GM12878 (cell line): ENCODE results near the gene SFTPB. TPM values are rescaled to one million over a fixed set of nuclear protein-coding genes. Genes with fewer than 3 reads are reported as not detected.

ENCODE experiments used
- ATAC-seq: fragments of 200-7000 bp; cut with Tn5 transposase; 3 replicates; pipeline ENCODE4 v1.9.1; 2020; ENCODE audit warnings: mild to moderate bottlenecking, moderate library complexity
- BruUV-seq: library from RNA; stranded (reverse); fragments of 400-500 nt; replicated peaks from 2 replicates; lab custom pipeline; 2021; lab: Mats Ljungman, UMichigan
- CTCF ChIA-PET: fragments of 300-600 bp; sonication (Branson Sonifier 250); formaldehyde crosslinking; extraction: SDS; loops from one replicate; lab custom pipeline; 2021; ENCODE audit warnings: inconsistent platforms; lab: Yijun Ruan, JAX
- POLR2A ChIA-PET: fragments of 350-600 bp; formaldehyde crosslinking; extraction: SDS; loops from one replicate; lab custom pipeline; 2021; ENCODE audit warnings: inconsistent platforms; lab: Charles Lee
- RAD21 ChIA-PET: fragments of 300-600 bp; sonication (Branson Sonifier 250); formaldehyde crosslinking; loops from one replicate; lab custom pipeline; 2023; ENCODE audit warnings: antibody characterized with exemption; ENCODE audit not compliant: unreplicated experiment; lab: Charles Lee
- SMC1A ChIA-PET: fragments of 300-600 bp; sonication (Branson Sonifier 250); formaldehyde crosslinking; loops from one replicate; lab custom pipeline; 2023; ENCODE audit not compliant: unreplicated experiment, uncharacterized antibody; lab: Charles Lee
- DNase-seq: peaks from one replicate; pipeline ENCODE4 v3.0.0-alpha.2; 2011; ENCODE audit warnings: low read depth, low spot score
- FAIRE-seq: peaks from 3 replicates; lab custom pipeline; 2011; peaks lifted over from hg19 to GRCh38; lab: Jason Lieb, UNC
- H2AFZ ChIP-seq: 2 replicates; pipeline ENCODE4 v1.6.0; 2011; ENCODE audit warnings: low read depth, low read length, control low read depth; ENCODE audit not compliant: control insufficient read depth
- H3K27ac ChIP-seq: 2 replicates; pipeline ENCODE4 v1.5.1; 2011; ENCODE audit warnings: control low read depth; ENCODE audit not compliant: control insufficient read depth, insufficient read depth
- H3K27me3 ChIP-seq, 2 experiments: replicated peaks in 1 of 2; 2 replicates each; pipeline versions ENCODE4 v1.6.0 to v1.6.1; 2011; ENCODE audit warnings: low read length in 1 of 2; ENCODE audit not compliant: control insufficient read depth in 2 of 2, insufficient read depth in 2 of 2
- H3K36me3 ChIP-seq, 2 experiments: 2 replicates each; pipeline ENCODE4 v1.5.1; 2011; ENCODE audit warnings: low read length in 1 of 2; ENCODE audit not compliant: control insufficient read depth in 2 of 2, insufficient read depth in 2 of 2
- H3K4me1 ChIP-seq: 2 replicates; pipeline ENCODE4 v1.6.1; 2011; ENCODE audit warnings: mild to moderate bottlenecking, low read length, moderate library complexity, mixed read lengths; ENCODE audit not compliant: control insufficient read depth, insufficient read depth
- H3K4me2 ChIP-seq: 2 replicates; pipeline ENCODE4 v1.6.0; 2011; ENCODE audit warnings: control low read depth; ENCODE audit not compliant: control insufficient read depth, insufficient read depth
- H3K4me3 ChIP-seq: fragments of 200-600 bp; sonication (generic); 2 replicates; pipeline ENCODE4 v1.5.1; 2016
- H3K79me2 ChIP-seq: 2 replicates; pipeline ENCODE4 v1.6.0; 2011; ENCODE audit warnings: low read length; ENCODE audit not compliant: control insufficient read depth, insufficient read depth
- H3K9ac ChIP-seq: 2 replicates; pipeline ENCODE4 v1.8.0; 2011; ENCODE audit warnings: low read length, control low read depth, mixed read lengths; ENCODE audit not compliant: control insufficient read depth, insufficient read depth
- H3K9me3 ChIP-seq: replicated peaks from 3 replicates; pipeline ENCODE4 v1.5.1; 2011; ENCODE audit warnings: mild to moderate bottlenecking, low read length; ENCODE audit not compliant: control insufficient read depth, insufficient read depth
- H4K20me1 ChIP-seq: 2 replicates; pipeline ENCODE4 v1.6.0; 2011; ENCODE audit not compliant: control insufficient read depth, insufficient read depth
- BMI1 ChIP-seq: fragments of 450-650 bp; IDR thresholded peaks from 2 replicates; pipeline ENCODE4 v1.6.1; 2016; ENCODE audit warnings: mild to moderate bottlenecking, moderate library complexity, borderline replicate concordance
- CHD2 ChIP-seq: IDR thresholded peaks from 2 replicates; pipeline ENCODE4 v1.6.1; 2011; ENCODE audit warnings: low read depth, low read length, improper control_type of control experiment, borderline replicate concordance
- ESRRA ChIP-seq: IDR thresholded peaks from 2 replicates; pipeline ENCODE4 v1.6.1; 2012; ENCODE audit warnings: mild to moderate bottlenecking, low read length, improper control_type of control experiment
- ETV6 ChIP-seq, 2 experiments: fragments of 450-650 bp in 1 of 2; IDR thresholded peaks in 1 of 2; conservative IDR thresholded peaks in 1 of 2; 2 replicates each; pipeline ENCODE4 v1.6.1; 2014; ENCODE audit warnings: antibody characterized with exemption in 1 of 2, borderline replicate concordance in 1 of 2, low read depth in 1 of 2, mild to moderate bottlenecking in 1 of 2, moderate library complexity in 1 of 2
- EZH2 ChIP-seq: IDR thresholded peaks from 2 replicates; pipeline ENCODE4 v1.6.1; 2012; ENCODE audit warnings: low read depth, mild to moderate bottlenecking, control low read depth, inconsistent platforms, low read length, borderline replicate concordance; ENCODE audit not compliant: control insufficient read depth
- GATAD2B ChIP-seq: fragments of 450-650 bp; conservative IDR thresholded peaks from 2 replicates; pipeline ENCODE4 v1.6.1; 2017; ENCODE audit warnings: low read depth, mild to moderate bottlenecking, moderate library complexity
- NBN ChIP-seq: fragments of 450-650 bp; IDR thresholded peaks from 2 replicates; pipeline ENCODE4 v1.6.1; 2016
- NRF1 ChIP-seq: conservative IDR thresholded peaks from 2 replicates; pipeline ENCODE4 v1.6.1; 2011; ENCODE audit warnings: mild to moderate bottlenecking, low read depth, low read length, improper control_type of control experiment
- RBBP5 ChIP-seq: fragments of 200-600 bp; sonication (generic); conservative IDR thresholded peaks from 2 replicates; pipeline ENCODE4 v1.6.1; 2016
- SPI1 ChIP-seq: IDR thresholded peaks from 2 replicates; pipeline ENCODE4 v1.6.1; 2011; ENCODE audit warnings: low read depth, mild to moderate bottlenecking, low read length, moderate library complexity, borderline replicate concordance; ENCODE audit not compliant: insufficient read depth
- SUZ12 ChIP-seq: fragments of 200-600 bp; sonication (generic); IDR thresholded peaks from one replicate; pipeline ENCODE4 v1.6.1; 2018; ENCODE audit warnings: antibody characterized with exemption, mild to moderate bottlenecking; ENCODE audit not compliant: unreplicated experiment
- TAF1 ChIP-seq: IDR thresholded peaks from 2 replicates; pipeline ENCODE4 v1.6.1; 2011; ENCODE audit warnings: mild to moderate bottlenecking, low read depth, low read length, borderline replicate concordance
- ZNF384 ChIP-seq: IDR thresholded peaks from 2 replicates; pipeline ENCODE4 v1.6.1; 2012; ENCODE audit warnings: low read depth, mild to moderate bottlenecking, low read length, improper control_type of control experiment, borderline replicate concordance
- WGBS: methylation state at CpG from one replicate; pipeline ENCODE4 v1.1.6; 2016; ENCODE audit warnings: low lambda C conversion rate; ENCODE audit not compliant: insufficient replicate concordance, insufficient coverage; ENCODE audit errors: missing lambda C conversion rate; 5-methylcytosine and 5-hydroxymethylcytosine counted together
- in situ Hi-C: fragments of 300-500 bp; cut with MboI; formaldehyde crosslinking; loops from 9 replicates; pipeline ENCODE4 v1.14.3; 2018; ENCODE audit warnings: mixed read lengths
- intact Hi-C: fragments of 100-400 bp; cut with micrococcal nuclease; formaldehyde crosslinking; loops from one replicate; pipeline ENCODE4 v1.14.2; 2022; ENCODE audit not compliant: unreplicated experiment
- polyA plus RNA-seq, 11 experiments: library from polyadenylated mRNA; depleted of rRNA in 4 of 11; unstranded in 6 of 11; stranded (reverse) in 5 of 11; fragments of >200 nt; fragmentation: Nextera tagmentation in 4 of 11; fragmentation: Illumina TruSeq in 1 of 11; extraction: Ambion mirVana in 4 of 11; extraction: Trizol in 1 of 11; gene quantifications; 1 replicate in 1 of 11; 2 replicates in 10 of 11; pipeline versions ENCODE4 v1.2.1 to v1.2.3, GENCODE V29; 2011 to 2016; ENCODE audit warnings: inconsistent platforms in 2 of 11, missing spikeins in 2 of 11, low read depth in 1 of 11
- total RNA-seq, 4 experiments: library from RNA; depleted of rRNA in 3 of 4; stranded (reverse); fragments of >200 nt in 3 of 4; fragmentation: Illumina TruSeq in 1 of 4; extraction: Trizol in 1 of 4; gene quantifications; 2 replicates each; pipeline versions ENCODE4 v1.2.1 to v1.2.3, GENCODE V29; 2013 to 2021
- TF ChIP-seq, protein P1 (sequence below), 3 experiments: IDR thresholded peaks in 2 of 3; conservative IDR thresholded peaks in 1 of 3; 2 replicates each; pipeline ENCODE4 v1.5.1; 2011; ENCODE audit warnings: low read depth in 3 of 3, low read length in 3 of 3, mild to moderate bottlenecking in 3 of 3, control low read depth in 2 of 3, moderate library complexity in 2 of 3, inconsistent platforms in 1 of 3, mixed read lengths in 1 of 3; ENCODE audit not compliant: control insufficient read depth in 2 of 3, insufficient read depth in 1 of 3; ENCODE audit errors: extremely low read depth in 1 of 3

Gene SFTPB
- total and polyA plus RNA-seq, 10 of the 15 experiments (the other 5 are each of a cell fraction or from before 2014, with no cell fraction given), result 0.02 to 5.3 TPM; not detected in 8

DNA sequence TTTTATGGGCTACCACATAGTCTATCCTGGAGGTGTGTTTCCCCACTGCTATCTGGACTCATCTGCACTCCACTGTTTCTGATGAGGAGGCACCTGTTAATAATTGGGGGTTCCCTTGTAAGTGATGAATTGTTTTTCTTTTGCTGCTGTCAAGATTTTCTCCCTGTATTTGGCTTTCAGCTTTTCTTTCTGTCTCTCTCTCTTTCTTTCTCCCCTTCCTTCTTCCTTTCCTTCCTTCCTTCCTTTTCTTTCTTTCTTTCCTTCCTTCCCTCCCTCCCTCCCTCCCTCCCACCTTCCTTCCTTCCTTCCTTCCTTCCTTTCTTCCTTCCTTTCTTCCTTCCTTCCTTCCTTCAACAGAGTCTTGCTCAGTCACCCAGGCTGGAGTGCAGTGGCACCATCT is 35.3 kb upstream of the SFTPB start:
- no peak overlapping the region for H3K4me2 ChIP-seq
- H4K20me1 ChIP-seq, result no peaks in the 10 kb centered on the region
- no TSS peak for BruUV-seq
- RAD21 ChIA-PET, result interaction anchor here (1.0 to 1.1 kb wide), 2 partner anchors 25 to 42 kb away, joined by 3 to 4 read pairs; no protein-coding TSS in a partner anchor
- FAIRE-seq (no peak), DNase-seq (no peak), ATAC-seq (no peak)
- in situ Hi-C loops, result no loop called here
- H3K4me3 ChIP-seq, result no peak overlapping the region
- peaks cover 21% of the 10 kb centered on the region for H3K4me1 ChIP-seq
- no peak overlapping the region for H2AFZ ChIP-seq
- intact Hi-C loops, result no loop called here
- CTCF ChIA-PET, result interaction anchor here (1.2 to 10.2 kb wide), 5 partner anchors 9 to 66 kb away, joined by 3 to 194 read pairs (median 5); no protein-coding TSS in a partner anchor
- no peaks in the 10 kb centered on the region for H3K9me3 ChIP-seq
- POLR2A ChIA-PET, result interaction anchor here (1.2 kb wide), 1 partner anchor 8 kb away, joined by 3 read pairs; no protein-coding TSS in a partner anchor
- no peak overlapping the region for H3K27ac ChIP-seq
- SMC1A ChIA-PET, result interaction anchor here (0.6 to 9.8 kb wide), 12 partner anchors 17 to 403 kb away, joined by 3 to 75 read pairs (median 4); partner anchors contain the start of genes POLR1A and PTCD3
- no peaks in the 10 kb centered on the region for H3K27me3 ChIP-seq
- H3K36me3 ChIP-seq, result no peaks in the 10 kb centered on the region
- H3K9ac ChIP-seq, result no peak overlapping the region
- TF ChIP-seq GATAD2B (no peak), ETV6 (conservative IDR thresholded peaks at IDR 0.05 in 1 of 2, IDR thresholded peaks at IDR 0.05 in 1 of 2; ENCODE audit: borderline replicate concordance in 1 of 2, low read depth in 1 of 2) (0 out of 4 replicates have a peak, but pooled peaks of 1 of the 2 experiments have one; percentile 17)
- no peaks in the 10 kb centered on the region for H3K79me2 ChIP-seq

DNA sequence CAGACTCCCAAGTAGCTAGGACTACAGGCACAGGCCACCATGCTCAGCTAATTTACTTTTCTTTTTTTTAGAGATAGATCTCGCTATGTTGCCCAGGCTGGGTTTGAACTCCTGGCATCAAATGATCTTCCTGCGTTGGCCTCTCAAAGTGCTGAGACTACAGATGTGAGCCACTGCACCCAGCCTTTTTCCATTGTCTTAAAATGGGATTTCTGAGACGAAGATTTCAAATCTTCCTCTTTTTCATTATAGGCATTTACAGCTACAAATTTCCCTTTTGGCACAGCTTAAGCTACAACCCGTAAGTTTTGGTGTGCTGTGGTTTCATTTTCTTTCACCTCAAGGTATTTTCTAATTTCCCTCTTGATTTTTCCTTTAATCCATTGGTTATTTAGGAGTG is 34.8 kb upstream of the SFTPB start:
- in situ Hi-C loops, result no loop called here
- POLR2A ChIA-PET, result interaction anchor here (0.6 to 1.2 kb wide), 3 partner anchors 9 to 170 kb away, joined by 3 to 5 read pairs (median 3); no protein-coding TSS in a partner anchor
- TF ChIP-seq RBBP5, result no peak
- no peak for TF ChIP-seq BMI1
- no peak for TF ChIP-seq NRF1
- no peak for TF ChIP-seq CHD2
- no peak for TF ChIP-seq ZNF384
- TF ChIP-seq NBN, result no peak
- TF ChIP-seq, protein P1, sequence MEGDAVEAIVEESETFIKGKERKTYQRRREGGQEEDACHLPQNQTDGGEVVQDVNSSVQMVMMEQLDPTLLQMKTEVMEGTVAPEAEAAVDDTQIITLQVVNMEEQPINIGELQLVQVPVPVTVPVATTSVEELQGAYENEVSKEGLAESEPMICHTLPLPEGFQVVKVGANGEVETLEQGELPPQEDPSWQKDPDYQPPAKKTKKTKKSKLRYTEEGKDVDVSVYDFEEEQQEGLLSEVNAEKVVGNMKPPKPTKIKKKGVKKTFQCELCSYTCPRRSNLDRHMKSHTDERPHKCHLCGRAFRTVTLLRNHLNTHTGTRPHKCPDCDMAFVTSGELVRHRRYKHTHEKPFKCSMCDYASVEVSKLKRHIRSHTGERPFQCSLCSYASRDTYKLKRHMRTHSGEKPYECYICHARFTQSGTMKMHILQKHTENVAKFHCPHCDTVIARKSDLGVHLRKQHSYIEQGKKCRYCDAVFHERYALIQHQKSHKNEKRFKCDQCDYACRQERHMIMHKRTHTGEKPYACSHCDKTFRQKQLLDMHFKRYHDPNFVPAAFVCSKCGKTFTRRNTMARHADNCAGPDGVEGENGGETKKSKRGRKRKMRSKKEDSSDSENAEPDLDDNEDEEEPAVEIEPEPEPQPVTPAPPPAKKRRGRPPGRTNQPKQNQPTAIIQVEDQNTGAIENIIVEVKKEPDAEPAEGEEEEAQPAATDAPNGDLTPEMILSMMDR (IDR thresholded peaks at IDR 0.05 in 2 of 3, conservative IDR thresholded peaks at IDR 0.05 in 1 of 3; ENCODE audit: control insufficient read depth in 2 of 3, extremely low read depth in 1 of 3, insufficient read depth in 1 of 3, low read depth in 3 of 3, low read length in 3 of 3), result no peak
- no peak for TF ChIP-seq SPI1
- no peak for TF ChIP-seq ESRRA
- TF ChIP-seq EZH2, result no peak
- TF ChIP-seq SUZ12, result no peak
- TF ChIP-seq TAF1, result no peak

More for the DNA sequence above, 34.8 kb upstream of the SFTPB start:
- Histone ChIP-seq H4K20me1 (no peaks in the 10 kb centered on the region), H3K36me3 (no peaks in the 10 kb centered on the region), H2AFZ (no peak overlapping the region), H3K79me2 (no peaks in the 10 kb centered on the region), H3K4me3 (no peak overlapping the region), H3K27me3 (no peaks in the 10 kb centered on the region), H3K4me1 (peaks cover 21% of the 10 kb centered on the region), H3K9ac (no peak overlapping the region), H3K9me3 (no peaks in the 10 kb centered on the region), H3K4me2 (no peak overlapping the region), H3K27ac (no peak overlapping the region)
- ATAC-seq (no peak), FAIRE-seq (no peak), DNase-seq (no peak)
- ChIA-PET RAD21 (interaction anchor here (1.0 kb wide), 1 partner anchor 26 kb away, joined by 4 read pairs; no protein-coding TSS in a partner anchor), CTCF (interaction anchor here (1.2 to 10.2 kb wide), 4 partner anchors 10 to 65 kb away, joined by 3 to 194 read pairs (median 83); no protein-coding TSS in a partner anchor), SMC1A (interaction anchor here (0.6 to 9.8 kb wide), 10 partner anchors 16 to 403 kb away, joined by 3 to 75 read pairs (median 3); partner anchors contain the start of genes POLR1A and PTCD3)
- no TSS peak for BruUV-seq
- 48% methylated on average over 4 of the region's 4 CpGs for WGBS
- intact Hi-C loops, result no loop called here
